Measurements from ENCODE around the gene TET2. TPM values are rescaled to one million over a fixed set of nuclear protein-coding genes. Genes with fewer than 3 reads are reported as not detected.

TET2 gene
- total RNA-seq, 2 donors from 2014 or later, result 34.2 to 43.1 TPM

- peak overlapping the region; percentile 36 for H3K27ac Mint-ChIP-seq
- peak overlapping the region in 1 of 2 donors; percentile 1 for H3K4me3 Mint-ChIP-seq
- no peak for DNase-seq
- H3K9me3 Mint-ChIP-seq, result no peaks in the 10 kb centered on the region
- ATAC-seq (replicated peaks in 1 of 2), result no peak
- H3K27me3 Mint-ChIP-seq (ENCODE audit: low read depth), result no peaks in the 10 kb centered on the region
- H3K36me3 Mint-ChIP-seq (ENCODE audit: insufficient read depth in 2 of 2), result peaks cover 11 to 17% of the 10 kb centered on the region in 2 donors
- peaks cover 61% of the 10 kb centered on the region for H3K4me1 Mint-ChIP-seq (ENCODE audit: low read depth)
Observed at GRCh38 chr4:105196523-105197145, 50.0 kb downstream of the TET2 start.

- H3K9me3 Mint-ChIP-seq, result no peaks in the 10 kb centered on the region
- peaks cover 50% of the 10 kb centered on the region for H3K4me1 Mint-ChIP-seq (ENCODE audit: low read depth)
- no peak for ATAC-seq (replicated peaks in 1 of 2)
- DNase-seq, result no peak
- H3K4me3 Mint-ChIP-seq, result no peak overlapping the region
- no peaks in the 10 kb centered on the region for H3K27me3 Mint-ChIP-seq (ENCODE audit: low read depth)
- H3K27ac Mint-ChIP-seq, result no peak overlapping the region
- H3K36me3 Mint-ChIP-seq (ENCODE audit: insufficient read depth in 2 of 2), result peaks cover 9 to 16% of the 10 kb centered on the region in 2 donors
Observed at GRCh38 chr4:105197777-105198176, 51.1 kb downstream of the TET2 start.

GRCh38 chr4:105198541-105198940 is 51.9 kb downstream of the TET2 start:
- ATAC-seq (replicated peaks in 1 of 2), result no peak
- H3K4me3 Mint-ChIP-seq, result no peak overlapping the region
- H3K9me3 Mint-ChIP-seq, result no peaks in the 10 kb centered on the region
- DNase-seq, result no peak
- H3K4me1 Mint-ChIP-seq (ENCODE audit: low read depth), result peaks cover 42% of the 10 kb centered on the region
- no peaks in the 10 kb centered on the region for H3K27me3 Mint-ChIP-seq (ENCODE audit: low read depth)
- H3K27ac Mint-ChIP-seq, result no peak overlapping the region
- peaks cover 6 to 14% of the 10 kb centered on the region in 2 donors for H3K36me3 Mint-ChIP-seq (ENCODE audit: insufficient read depth in 2 of 2)

- ATAC-seq (replicated peaks in 1 of 2) (no peak), DNase-seq (no peak)
- Mint-ChIP-seq H3K27me3 (ENCODE audit: low read depth) (no peaks in the 10 kb centered on the region), H3K36me3 (ENCODE audit: insufficient read depth in 2 of 2) (peaks cover 6 to 25% of the 10 kb centered on the region in 2 donors), H3K4me1 (ENCODE audit: low read depth) (peaks cover 25% of the 10 kb centered on the region), H3K4me3 (no peak overlapping the region), H3K9me3 (no peaks in the 10 kb centered on the region), H3K27ac (no peak overlapping the region)
Observed at GRCh38 chr4:105206214-105206613, 59.5 kb downstream of the TET2 start.

GRCh38 chr4:105207386-105207785 is 60.7 kb downstream of the TET2 start:
- DNase-seq (no peak), ATAC-seq (replicated peaks in 1 of 2) (no peak)
- H3K27ac Mint-ChIP-seq, result no peak overlapping the region
- no peaks in the 10 kb centered on the region for H3K9me3 Mint-ChIP-seq
- peaks cover 27% of the 10 kb centered on the region for H3K4me1 Mint-ChIP-seq (ENCODE audit: low read depth)
- H3K27me3 Mint-ChIP-seq (ENCODE audit: low read depth), result no peaks in the 10 kb centered on the region
- H3K4me3 Mint-ChIP-seq, result no peak overlapping the region
- peaks cover 6 to 28% of the 10 kb centered on the region in 2 donors for H3K36me3 Mint-ChIP-seq (ENCODE audit: insufficient read depth in 2 of 2)

GRCh38 chr4:105208561-105208960 is 61.9 kb downstream of the TET2 start:
- Mint-ChIP-seq H3K27ac (no peak overlapping the region), H3K4me3 (no peak overlapping the region), H3K4me1 (ENCODE audit: low read depth) (peaks cover 27% of the 10 kb centered on the region), H3K9me3 (no peaks in the 10 kb centered on the region), H3K36me3 (ENCODE audit: insufficient read depth in 2 of 2) (peaks cover 6 to 23% of the 10 kb centered on the region in 2 donors), H3K27me3 (ENCODE audit: low read depth) (no peaks in the 10 kb centered on the region)
- ATAC-seq (replicated peaks in 1 of 2) (no peak), DNase-seq (no peak)

- Mint-ChIP-seq H3K27me3 (ENCODE audit: low read depth) (no peaks in the 10 kb centered on the region), H3K27ac (no peak overlapping the region), H3K4me1 (ENCODE audit: low read depth) (peaks cover 41% of the 10 kb centered on the region), H3K4me3 (no peak overlapping the region), H3K9me3 (no peaks in the 10 kb centered on the region), H3K36me3 (ENCODE audit: insufficient read depth in 2 of 2) (peaks cover 6 to 20% of the 10 kb centered on the region in 2 donors)
- DNase-seq (no peak), ATAC-seq (replicated peaks in 1 of 2) (no peak)
Observed at GRCh38 chr4:105210916-105211315, 64.2 kb downstream of the TET2 start.

- Mint-ChIP-seq H3K27ac (peak overlapping the region; percentile 95), H3K9me3 (no peaks in the 10 kb centered on the region), H3K36me3 (ENCODE audit: insufficient read depth in 2 of 2) (peaks cover 5 to 8% of the 10 kb centered on the region in 2 donors), H3K4me1 (ENCODE audit: low read depth) (peaks cover 57% of the 10 kb centered on the region), H3K4me3 (peak overlapping the region; percentile 52 to 82), H3K27me3 (ENCODE audit: low read depth) (no peaks in the 10 kb centered on the region)
- ATAC-seq (replicated peaks in 1 of 2), result peak; percentile 93 to 94
- peak in 1 of 2 donors; percentile 12 for DNase-seq
Observed at GRCh38 chr4:105215609-105216313, 69.1 kb downstream of the TET2 start.

GRCh38 chr4:105225500-105225899 is 78.8 kb downstream of the TET2 start:
- DNase-seq (no peak), ATAC-seq (replicated peaks in 1 of 2) (no peak)
- Mint-ChIP-seq H3K27me3 (ENCODE audit: low read depth) (no peaks in the 10 kb centered on the region), H3K4me1 (ENCODE audit: low read depth) (peaks cover 7% of the 10 kb centered on the region), H3K4me3 (no peak overlapping the region), H3K27ac (no peak overlapping the region), H3K9me3 (no peaks in the 10 kb centered on the region), H3K36me3 (ENCODE audit: insufficient read depth in 2 of 2) (peaks cover 3 to 6% of the 10 kb centered on the region in 2 donors)

- DNase-seq, result no peak
- Mint-ChIP-seq H3K9me3 (no peaks in the 10 kb centered on the region), H3K36me3 (ENCODE audit: insufficient read depth in 2 of 2) (peaks cover 3 to 5% of the 10 kb centered on the region in 2 donors), H3K27ac (no peak overlapping the region), H3K4me1 (ENCODE audit: low read depth) (peaks cover 8% of the 10 kb centered on the region), H3K27me3 (ENCODE audit: low read depth) (no peaks in the 10 kb centered on the region), H3K4me3 (no peak overlapping the region)
- ATAC-seq (replicated peaks in 1 of 2), result no peak
Observed at GRCh38 chr4:105227054-105227453, 80.4 kb downstream of the TET2 start.

GRCh38 chr4:105230287-105230686 is 83.6 kb downstream of the TET2 start:
- Mint-ChIP-seq H3K4me1 (ENCODE audit: low read depth) (peaks cover 15% of the 10 kb centered on the region), H3K27me3 (ENCODE audit: low read depth) (no peaks in the 10 kb centered on the region), H3K36me3 (ENCODE audit: insufficient read depth in 2 of 2) (peaks cover 18% of the 10 kb centered on the region in 2 donors), H3K9me3 (no peaks in the 10 kb centered on the region), H3K4me3 (no peak overlapping the region), H3K27ac (no peak overlapping the region)
- ATAC-seq (replicated peaks in 1 of 2) (no peak), DNase-seq (no peak)

GRCh38 chr4:105232374-105232773 is 85.7 kb downstream of the TET2 start:
- Mint-ChIP-seq H3K9me3 (no peaks in the 10 kb centered on the region), H3K4me3 (no peak overlapping the region), H3K36me3 (ENCODE audit: insufficient read depth in 2 of 2) (peaks cover 27 to 34% of the 10 kb centered on the region in 2 donors), H3K4me1 (ENCODE audit: low read depth) (peaks cover 25% of the 10 kb centered on the region), H3K27me3 (ENCODE audit: low read depth) (no peaks in the 10 kb centered on the region), H3K27ac (no peak overlapping the region)
- no peak for ATAC-seq (replicated peaks in 1 of 2)
- no peak for DNase-seq

GRCh38 chr4:105234582-105234981 is 87.9 kb downstream of the TET2 start:
- Mint-ChIP-seq H3K4me3 (no peak overlapping the region), H3K27me3 (ENCODE audit: low read depth) (no peaks in the 10 kb centered on the region), H3K9me3 (no peaks in the 10 kb centered on the region), H3K27ac (no peak overlapping the region), H3K36me3 (ENCODE audit: insufficient read depth in 2 of 2) (peaks cover 34 to 48% of the 10 kb centered on the region in 2 donors), H3K4me1 (ENCODE audit: low read depth) (peaks cover 36% of the 10 kb centered on the region)
- ATAC-seq (replicated peaks in 1 of 2), result no peak
- DNase-seq, result no peak

All from activated T-cell treated with anti-CD3 and anti-CD28 coated beads, Interleukin-2, amount 50 U/mL, for 72 hours (primary cell).